Neural cell (in vitro differentiated cells): ENCODE data around the gene CD72. TPM values are rescaled to one million over a fixed set of nuclear protein-coding genes. Genes with fewer than 3 reads are reported as not detected.

Source experiments
- H2AFZ ChIP-seq: fragments of 200-600, 300-800 bp; sonication (generic), shearing (Covaris generic); 2 replicates; pipeline ENCODE4 v1.6.0; 2014; ENCODE audit warnings: low read depth, mild to moderate bottlenecking, antibody characterized with exemption, low read length, moderate library complexity
- H3F3A ChIP-seq: fragments of 200-600 bp; shearing (Covaris generic); 2 replicates; pipeline ENCODE4 v1.6.1; 2016; ENCODE audit warnings: mild to moderate bottlenecking, moderate library complexity, mixed read lengths, antibody characterized with exemption, low read length; ENCODE audit not compliant: insufficient read depth, poor library complexity, severe bottlenecking
- H3K27ac ChIP-seq: fragments of 200-600, 300-800 bp; sonication (generic), shearing (Covaris generic); 2 replicates; pipeline ENCODE4 v1.5.1; 2014; ENCODE audit warnings: mild to moderate bottlenecking, low read length, moderate library complexity
- H3K27me3 ChIP-seq: fragments of 300-800, 200-600 bp; sonication (generic), shearing (Covaris generic); 2 replicates; pipeline ENCODE4 v1.6.0; 2014; ENCODE audit warnings: mild to moderate bottlenecking, low read depth, low read length, moderate library complexity; ENCODE audit not compliant: insufficient read depth
- H3K36me3 ChIP-seq: fragments of 300-800, 200-600 bp; sonication (generic), shearing (Covaris generic); 2 replicates; pipeline ENCODE4 v1.5.1; 2014; ENCODE audit warnings: mild to moderate bottlenecking, antibody characterized with exemption, low read length, moderate library complexity; ENCODE audit not compliant: insufficient read depth
- H3K4me2 ChIP-seq: fragments of 300-800, 200-600 bp; sonication (generic), shearing (Covaris generic); 2 replicates; pipeline ENCODE4 v1.6.0; 2014; ENCODE audit warnings: mild to moderate bottlenecking, low read length
- H3K4me3 ChIP-seq: fragments of 300-800, 200-600 bp; sonication (generic), shearing (Covaris generic); 2 replicates; pipeline ENCODE4 v1.5.1; 2014; ENCODE audit warnings: mild to moderate bottlenecking, low read length, moderate library complexity
- H3K79me2 ChIP-seq: fragments of 200-600 bp; shearing (Covaris generic); replicated peaks from 2 replicates; pipeline ENCODE4 v1.6.0; 2014; ENCODE audit warnings: mild to moderate bottlenecking, low read length, moderate library complexity; ENCODE audit not compliant: insufficient read depth
- H3K9ac ChIP-seq: fragments of 300-800, 200-600 bp; sonication (generic), shearing (Covaris generic); 2 replicates; pipeline ENCODE4 v1.6.1; 2016; ENCODE audit warnings: mild to moderate bottlenecking, low read length, mixed read lengths
- H3K9me2 ChIP-seq: fragments of 200-600 bp; shearing (Covaris generic); 2 replicates; pipeline ENCODE4 v1.6.1; 2016; ENCODE audit warnings: mild to moderate bottlenecking, low read length, mixed read lengths; ENCODE audit not compliant: insufficient read depth
- H3K9me3 ChIP-seq: fragments of 200-600, 300-800 bp; sonication (generic), shearing (Covaris generic); 2 replicates; pipeline ENCODE4 v1.6.1; 2016; ENCODE audit warnings: mild to moderate bottlenecking, mixed run types, low read length, moderate library complexity, mixed read lengths
- H4K20me1 ChIP-seq: fragments of 200-600 bp; shearing (Covaris generic); 2 replicates; pipeline ENCODE4 v1.6.1; 2016; ENCODE audit warnings: mild to moderate bottlenecking, mixed run types; ENCODE audit not compliant: insufficient read depth
- EP300 ChIP-seq: fragments of 450-650 bp; conservative IDR thresholded peaks from 2 replicates; pipeline ENCODE4 v1.6.1; 2014; ENCODE audit warnings: antibody characterized with exemption, mild to moderate bottlenecking, moderate library complexity; ENCODE audit not compliant: poor library complexity, severe bottlenecking
- POLR2AphosphoS5 ChIP-seq: IDR thresholded peaks from 2 replicates; pipeline ENCODE4 v1.6.1; 2012
- SMC3 ChIP-seq: fragments of 450-650 bp; conservative IDR thresholded peaks from 2 replicates; pipeline ENCODE4 v1.6.1; 2014; ENCODE audit warnings: antibody characterized with exemption, mild to moderate bottlenecking, moderate library complexity; ENCODE audit not compliant: poor library complexity
- TAF1 ChIP-seq: IDR thresholded peaks from 2 replicates; pipeline ENCODE4 v1.6.1; 2012; ENCODE audit warnings: low read depth
- polyA plus RNA-seq: library from polyadenylated mRNA; depleted of rRNA; stranded (reverse); fragments of >200 nt; gene quantifications from 2 replicates; pipeline ENCODE4 v1.2.3, GENCODE V29; 2014
- small RNA-seq, 3 experiments: library from RNA; depleted of rRNA; stranded (forward); fragments of <200 nt; gene quantifications; one replicate each; pipeline ENCODE3, GENCODE V24; 2012

Gene CD72
- polyA plus RNA-seq, 1 donor from 2014 or later, result not detected

DNA sequence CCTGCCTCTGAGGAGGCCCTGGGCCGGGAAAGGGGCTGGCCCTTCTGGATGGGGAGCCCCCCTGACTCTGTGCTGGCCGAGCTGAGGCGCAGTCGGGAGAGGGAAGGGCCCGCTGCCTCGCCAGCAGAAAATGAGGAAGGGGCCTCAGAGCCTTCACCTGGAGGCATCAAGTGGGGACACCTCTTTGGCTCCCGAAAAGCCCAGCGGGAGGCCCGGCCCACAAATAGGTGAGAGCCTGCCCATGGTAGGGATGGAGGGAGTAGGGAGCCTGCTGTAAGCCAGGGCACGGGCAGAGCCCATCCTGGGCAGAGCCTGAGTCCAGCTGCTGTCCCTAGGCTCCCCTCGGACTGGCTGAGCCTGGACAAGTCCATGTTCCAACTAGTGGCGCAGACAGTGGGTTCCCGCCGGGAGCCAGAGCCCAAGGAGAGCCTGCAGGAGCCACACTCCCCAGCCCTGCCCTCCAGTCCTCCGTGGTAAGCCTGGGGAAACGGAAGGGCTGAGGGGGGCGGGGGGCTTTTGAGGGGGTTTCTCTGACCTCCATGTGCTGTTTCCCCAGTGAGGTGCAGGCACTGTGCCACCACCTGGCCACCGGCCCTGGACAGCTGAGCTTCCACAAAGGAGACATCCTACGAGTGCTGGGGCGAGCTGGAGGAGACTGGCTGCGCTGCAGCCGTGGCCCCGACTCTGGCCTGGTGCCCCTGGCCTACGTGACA, 57.4 kb downstream of the CD72 start:
- Histone ChIP-seq H3K9me3 (no peaks in the 10 kb centered on the region), H3K4me2 (no peak overlapping the region), H3K27ac (no peak overlapping the region), H3K9ac (no peak overlapping the region), H3K4me3 (no peak overlapping the region), H4K20me1 (no peaks in the 10 kb centered on the region), H3K79me2 (no peaks in the 10 kb centered on the region), H3K9me2 (no peaks in the 10 kb centered on the region), H3K36me3 (no peaks in the 10 kb centered on the region), H3F3A (no peaks in the 10 kb centered on the region), H3K27me3 (no peaks in the 10 kb centered on the region), H2AFZ (no peak overlapping the region)
- TF ChIP-seq TAF1 (no peak), EP300 (no peak), POLR2AphosphoS5 (peak; percentile 11), SMC3 (no peak)

Small RNA genes within 50 kb of the gene (small RNA-seq; reads per million reads assigned to genes)
- gene MIR4667 (0 to 2.0 (median 1.5) reads per million in 3 experiments), gene RMRP (0 reads per million in 3 experiments), gene RPS29P17 (0 to 0.03 (median 0) reads per million in 3 experiments)

Other genes starting within 250 kb of the CD72 start
- 46.4 and 59.3 TPM in 2 replicates for gene RUSC2, start 128.3 kb downstream of the CD72 start, polyA plus RNA-seq
- 37.9 and 44.3 TPM in 2 replicates for gene TESK1, start 13.2 kb downstream of the CD72 start, polyA plus RNA-seq
- not detected in 2 replicates for gene SIT1, start 32.5 kb upstream of the CD72 start, polyA plus RNA-seq
- 9,508 TPM in 1 of 2 replicates, not detected in the other for gene RMRP, start 39.6 kb upstream of the CD72 start, polyA plus RNA-seq
- 41.4 and 44.4 TPM in 2 replicates for gene CCDC107, start 39.9 kb upstream of the CD72 start, polyA plus RNA-seq
- gene ARHGEF39, start 46.8 kb upstream of the CD72 start, polyA plus RNA-seq, result 0.51 TPM in 1 of 2 replicates, not detected in the other
- gene CA9, start 55.5 kb upstream of the CD72 start, polyA plus RNA-seq, result not detected in 2 replicates
- gene TPM2, start 71.5 kb upstream of the CD72 start, polyA plus RNA-seq, result not detected in 2 replicates
- 7.1 and 9.0 TPM in 2 replicates for gene TLN1, start 113.8 kb upstream of the CD72 start, polyA plus RNA-seq
- 88.4 and 92.9 TPM in 2 replicates for gene CREB3, start 114.3 kb upstream of the CD72 start, polyA plus RNA-seq
- 102 and 113 TPM in 2 replicates for gene GBA2, start 130.8 kb upstream of the CD72 start, polyA plus RNA-seq
- gene RGP1, start 130.9 kb upstream of the CD72 start, polyA plus RNA-seq, result 8.1 and 9.9 TPM in 2 replicates
- not detected in 2 replicates for gene MSMP, start 135.9 kb upstream of the CD72 start, polyA plus RNA-seq
- gene NPR2, start 173.2 kb upstream of the CD72 start, polyA plus RNA-seq, result 3.1 and 9.6 TPM in 2 replicates
- gene SPAG8, start 193.8 kb upstream of the CD72 start, polyA plus RNA-seq, result 2.9 and 4.2 TPM in 2 replicates
- gene HINT2, start 196.6 kb upstream of the CD72 start, polyA plus RNA-seq, result 31.0 and 31.6 TPM in 2 replicates
- gene FAM221B, start 210.3 kb upstream of the CD72 start, polyA plus RNA-seq, result 0.09 TPM in 1 of 2 replicates, not detected in the other
- gene TMEM8B, start 210.8 kb upstream of the CD72 start, polyA plus RNA-seq, result 12.7 and 12.9 TPM in 2 replicates